ENCODE data around the gene ZNF628.

ZNF628 gene

DNA sequence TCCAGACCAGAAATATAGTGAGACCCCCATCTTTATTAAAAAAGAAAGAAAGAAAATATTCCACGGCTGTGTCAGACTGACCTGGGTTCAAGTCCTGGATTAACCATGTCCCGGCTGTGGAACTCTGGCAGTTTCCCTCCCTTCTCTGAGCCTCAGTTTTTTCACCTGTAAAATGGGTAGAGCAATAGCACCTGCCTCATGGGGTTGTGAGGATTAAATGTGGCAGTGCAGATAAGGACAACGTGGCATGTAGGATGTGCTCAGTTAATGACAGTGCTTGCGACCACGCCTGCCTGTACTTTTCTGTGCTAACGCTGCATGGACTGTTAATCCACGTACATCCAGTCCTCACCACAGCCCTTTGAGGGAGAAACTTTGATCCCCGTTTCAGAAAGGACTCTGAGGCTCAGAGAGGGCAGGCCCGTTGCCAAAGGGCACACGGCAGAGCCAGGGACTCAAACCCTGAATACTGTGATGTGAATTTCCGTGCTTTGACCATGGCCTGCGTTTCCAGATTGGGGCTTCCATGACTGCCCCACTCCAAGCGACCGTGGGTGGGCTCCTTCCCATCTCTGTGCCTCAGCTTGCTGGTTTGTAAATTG lies 44.4 kb downstream of the ZNF628 start:
- Histone ChIP-seq H3K9me3 (ENCODE audit: control insufficient read depth, insufficient read depth, low read length) (no peaks in the 10 kb centered on the region), H3K9ac (ENCODE audit: low read depth, low read length) (no peak overlapping the region), H3K27me3 (ENCODE audit: control insufficient read depth, insufficient read depth, low read length) (no peaks in the 10 kb centered on the region)

GRCh38 chr19:55525289-55526101 lies 49.1 kb downstream of the ZNF628 start:
- Histone ChIP-seq H3K9me3 (ENCODE audit: control insufficient read depth, insufficient read depth, low read length) (no peaks in the 10 kb centered on the region), H3K9ac (ENCODE audit: low read depth, low read length) (no peak overlapping the region), H3K4me3 (ENCODE audit: low read depth, low read length) (no peak overlapping the region)

More for the DNA sequence above, 44.4 kb downstream of the ZNF628 start:
- no peak overlapping the region for H3K4me3 ChIP-seq (ENCODE audit: low read depth, low read length)
- H3K4me1 ChIP-seq (ENCODE audit: control insufficient read depth, insufficient read depth, low read length): peaks cover 2% of the 10 kb centered on the region
- H3K36me3 ChIP-seq (ENCODE audit: control insufficient read depth, insufficient read depth, low read length): no peaks in the 10 kb centered on the region

GRCh38 chr19:55526216-55527196 lies 50.1 kb downstream of the ZNF628 start:
- no peaks in the 10 kb centered on the region for H3K4me1 ChIP-seq (ENCODE audit: control insufficient read depth, insufficient read depth, low read length)
- no peaks in the 10 kb centered on the region for H3K36me3 ChIP-seq (ENCODE audit: control insufficient read depth, insufficient read depth, low read length)
- H3K9ac ChIP-seq (ENCODE audit: low read depth, low read length): no peak overlapping the region
- no peaks in the 10 kb centered on the region for H3K27me3 ChIP-seq (ENCODE audit: control insufficient read depth, insufficient read depth, low read length)
- no peaks in the 10 kb centered on the region for H3K9me3 ChIP-seq (ENCODE audit: control insufficient read depth, insufficient read depth, low read length)
- H3K4me3 ChIP-seq (ENCODE audit: low read depth, low read length): no peak overlapping the region

More at GRCh38 chr19:55525289-55526101, 49.1 kb downstream of the ZNF628 start:
- H3K36me3 ChIP-seq (ENCODE audit: control insufficient read depth, insufficient read depth, low read length): no peaks in the 10 kb centered on the region
- no peaks in the 10 kb centered on the region for H3K27me3 ChIP-seq (ENCODE audit: control insufficient read depth, insufficient read depth, low read length)
- H3K4me1 ChIP-seq (ENCODE audit: control insufficient read depth, insufficient read depth, low read length): no peaks in the 10 kb centered on the region

GRCh38 chr19:55527197-55528029 lies 51.0 kb downstream of the ZNF628 start:
- H3K27me3 ChIP-seq (ENCODE audit: control insufficient read depth, insufficient read depth, low read length): no peaks in the 10 kb centered on the region
- no peak overlapping the region for H3K4me3 ChIP-seq (ENCODE audit: low read depth, low read length)
- no peak overlapping the region for H3K9ac ChIP-seq (ENCODE audit: low read depth, low read length)
- no peaks in the 10 kb centered on the region for H3K36me3 ChIP-seq (ENCODE audit: control insufficient read depth, insufficient read depth, low read length)
- H3K4me1 ChIP-seq (ENCODE audit: control insufficient read depth, insufficient read depth, low read length): no peaks in the 10 kb centered on the region
- H3K9me3 ChIP-seq (ENCODE audit: control insufficient read depth, insufficient read depth, low read length): no peaks in the 10 kb centered on the region

- Histone ChIP-seq H3K9ac (ENCODE audit: low read depth, low read length) (no peak overlapping the region), H3K9me3 (ENCODE audit: control insufficient read depth, insufficient read depth, low read length) (no peaks in the 10 kb centered on the region), H3K4me1 (ENCODE audit: control insufficient read depth, insufficient read depth, low read length) (no peaks in the 10 kb centered on the region), H3K36me3 (ENCODE audit: control insufficient read depth, insufficient read depth, low read length) (no peaks in the 10 kb centered on the region), H3K4me3 (ENCODE audit: low read depth, low read length) (no peak overlapping the region), H3K27me3 (ENCODE audit: control insufficient read depth, insufficient read depth, low read length) (no peaks in the 10 kb centered on the region)
Observed at GRCh38 chr19:55528030-55528803, 51.8 kb downstream of the ZNF628 start.

DNA sequence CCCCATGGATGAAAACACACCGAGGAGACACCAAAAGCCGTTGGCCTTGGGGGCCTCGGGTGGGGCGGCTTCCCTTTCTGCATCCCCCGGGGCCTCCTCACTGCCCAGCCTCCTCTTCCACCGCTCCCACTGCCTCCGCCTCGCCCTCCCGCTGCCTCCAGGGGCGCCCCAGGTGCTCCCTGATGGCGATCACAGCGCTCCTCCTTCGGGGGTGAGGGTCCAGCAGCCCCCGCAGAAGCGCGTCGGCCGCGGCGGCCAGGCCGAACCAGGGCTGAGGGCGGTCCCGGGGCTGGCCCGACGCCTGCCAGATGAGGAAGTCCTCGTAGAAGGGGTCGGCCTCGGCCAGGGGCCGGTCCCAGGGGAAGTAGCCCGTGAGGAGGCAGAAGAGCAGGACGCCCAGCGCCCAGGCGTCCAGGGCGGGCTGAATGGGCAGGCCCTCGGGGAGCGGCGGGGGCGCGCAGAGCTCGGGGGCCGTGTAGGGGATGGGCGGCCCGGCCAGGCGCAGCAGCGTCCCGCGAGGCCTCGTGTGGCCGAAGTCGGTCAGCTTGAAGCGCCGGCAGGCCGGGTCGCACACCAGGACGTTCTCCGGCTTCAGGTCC lies 53.3 kb downstream of the ZNF628 start:
- no peaks in the 10 kb centered on the region for H3K36me3 ChIP-seq (ENCODE audit: control insufficient read depth, insufficient read depth, low read length)
- no peaks in the 10 kb centered on the region for H3K27me3 ChIP-seq (ENCODE audit: control insufficient read depth, insufficient read depth, low read length)
- no peaks in the 10 kb centered on the region for H3K9me3 ChIP-seq (ENCODE audit: control insufficient read depth, insufficient read depth, low read length)
- H3K4me3 ChIP-seq (ENCODE audit: low read depth, low read length): no peak overlapping the region
- H3K9ac ChIP-seq (ENCODE audit: low read depth, low read length): no peak overlapping the region
- no peaks in the 10 kb centered on the region for H3K4me1 ChIP-seq (ENCODE audit: control insufficient read depth, insufficient read depth, low read length)

GRCh38 chr19:55530996-55531395 lies 54.6 kb downstream of the ZNF628 start:
- Histone ChIP-seq H3K4me3 (ENCODE audit: low read depth, low read length) (no peak overlapping the region), H3K36me3 (ENCODE audit: control insufficient read depth, insufficient read depth, low read length) (no peaks in the 10 kb centered on the region), H3K9ac (ENCODE audit: low read depth, low read length) (no peak overlapping the region), H3K27me3 (ENCODE audit: control insufficient read depth, insufficient read depth, low read length) (no peaks in the 10 kb centered on the region), H3K9me3 (ENCODE audit: control insufficient read depth, insufficient read depth, low read length) (no peaks in the 10 kb centered on the region), H3K4me1 (ENCODE audit: control insufficient read depth, insufficient read depth, low read length) (no peaks in the 10 kb centered on the region)
